ENCODE results near the gene U2AF2.

U2AF2 gene

GRCh38 chr19:55614711-55615542, 39.9 kb upstream of the U2AF2 start:
- Histone ChIP-seq H3K27me3 (replicated peaks; ENCODE audit: control insufficient read depth, insufficient read depth, low read length) (no peaks in the 10 kb centered on the region), H3K36me3 (ENCODE audit: control insufficient read depth, insufficient read depth, low read length) (peaks cover 21% of the 10 kb centered on the region), H3K4me3 (replicated peaks; ENCODE audit: low read depth, low read length) (no peak overlapping the region)
- DNase-seq (ENCODE audit: extremely low read depth, insufficient read length): no peak
- TF ChIP-seq CTCF (IDR thresholded peaks at IDR 0.05; ENCODE audit: insufficient read depth, low read length, poor library complexity, severe bottlenecking): no peak

- peaks cover 21% of the 10 kb centered on the region for H3K36me3 ChIP-seq (ENCODE audit: control insufficient read depth, insufficient read depth, low read length)
- TF ChIP-seq CTCF (IDR thresholded peaks at IDR 0.05; ENCODE audit: insufficient read depth, low read length, poor library complexity, severe bottlenecking): no peak
- no peaks in the 10 kb centered on the region for H3K27me3 ChIP-seq (replicated peaks; ENCODE audit: control insufficient read depth, insufficient read depth, low read length)
- H3K4me3 ChIP-seq (replicated peaks; ENCODE audit: low read depth, low read length): no peak overlapping the region
- DNase-seq (ENCODE audit: extremely low read depth, insufficient read length): no peak
Measured at GRCh38 chr19:55615543-55616394, 39.1 kb upstream of the U2AF2 start.

- Histone ChIP-seq H3K36me3 (ENCODE audit: control insufficient read depth, insufficient read depth, low read length) (peaks cover 21% of the 10 kb centered on the region), H3K27me3 (replicated peaks; ENCODE audit: control insufficient read depth, insufficient read depth, low read length) (no peaks in the 10 kb centered on the region), H3K4me3 (replicated peaks; ENCODE audit: low read depth, low read length) (no peak overlapping the region)
- DNase-seq (ENCODE audit: extremely low read depth, insufficient read length): no peak
- no peak for TF ChIP-seq CTCF (IDR thresholded peaks at IDR 0.05; ENCODE audit: insufficient read depth, low read length, poor library complexity, severe bottlenecking)
Measured at GRCh38 chr19:55616395-55616875, 38.4 kb upstream of the U2AF2 start.

- H3K4me3 ChIP-seq (replicated peaks; ENCODE audit: low read depth, low read length): no peak overlapping the region
- TF ChIP-seq CTCF (IDR thresholded peaks at IDR 0.05; ENCODE audit: insufficient read depth, low read length, poor library complexity, severe bottlenecking): no peak
- H3K27me3 ChIP-seq (replicated peaks; ENCODE audit: control insufficient read depth, insufficient read depth, low read length): no peaks in the 10 kb centered on the region
- H3K36me3 ChIP-seq (ENCODE audit: control insufficient read depth, insufficient read depth, low read length): peaks cover 21% of the 10 kb centered on the region
- DNase-seq (ENCODE audit: extremely low read depth, insufficient read length): no peak
Measured at GRCh38 chr19:55617426-55617825, 37.4 kb upstream of the U2AF2 start.

- H3K27me3 ChIP-seq (replicated peaks; ENCODE audit: control insufficient read depth, insufficient read depth, low read length): no peaks in the 10 kb centered on the region
- peaks cover 21% of the 10 kb centered on the region for H3K36me3 ChIP-seq (ENCODE audit: control insufficient read depth, insufficient read depth, low read length)
- no peak for DNase-seq (ENCODE audit: extremely low read depth, insufficient read length)
- TF ChIP-seq CTCF (IDR thresholded peaks at IDR 0.05; ENCODE audit: insufficient read depth, low read length, poor library complexity, severe bottlenecking): no peak
- H3K4me3 ChIP-seq (replicated peaks; ENCODE audit: low read depth, low read length): no peak overlapping the region
Measured at GRCh38 chr19:55618426-55618825, 36.4 kb upstream of the U2AF2 start.
